Hematopoietic multipotent progenitor cell treated with erythropoietin and hydrocortisone succinate and interleukin-3 and kit ligand, for 17 days (in vitro differentiated cells): ENCODE measurements around the gene KIFAP3.
"Not testable (repeated sequence)": the region's sequence is repeated elsewhere in the genome, so short reads cannot be mapped to it uniquely, and the experiment has no call there.

Experiments used
- DNase-seq: peaks from one replicate; pipeline ENCODE4 v3.0.0-alpha.2; 2015; ENCODE audit warnings: low spot score

The KIFAP3 gene

DNA sequence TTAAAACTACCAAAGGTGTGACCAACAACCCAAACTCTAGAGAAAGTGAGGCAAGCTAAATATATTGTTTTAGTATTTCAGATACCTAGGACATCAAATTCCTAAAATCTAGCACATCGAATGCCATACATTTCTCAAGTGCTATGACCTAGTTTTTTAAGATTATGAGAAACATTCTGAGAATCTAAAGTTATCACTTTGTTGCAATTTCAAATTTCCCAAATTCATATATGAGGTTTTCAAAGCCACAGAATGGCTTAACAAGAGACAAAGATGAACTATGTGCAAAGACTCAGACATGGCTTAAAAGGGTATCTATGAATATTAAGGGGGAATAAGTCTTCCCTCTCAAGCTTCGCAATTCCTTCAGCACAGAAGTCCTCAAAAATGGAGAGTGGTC lies 187.6 kb downstream of the KIFAP3 start:
- no peak for DNase-seq

DNA sequence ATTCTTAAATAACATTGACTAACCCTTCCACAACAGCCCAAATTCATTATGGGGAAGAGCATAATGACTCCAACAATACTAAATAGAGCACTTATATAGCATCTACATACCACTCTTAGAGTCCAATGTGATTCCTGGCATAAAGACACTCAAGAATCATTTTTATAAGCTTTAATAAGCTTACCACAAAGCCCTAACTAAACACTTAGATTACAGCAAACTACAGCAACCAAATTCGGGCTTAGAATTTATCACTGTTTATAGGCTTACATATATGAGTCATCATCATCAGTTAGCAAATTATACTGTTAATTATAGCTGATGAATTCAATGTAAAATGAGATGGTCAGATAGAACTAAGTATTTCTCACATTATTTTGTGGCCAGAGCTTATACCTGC lies 188.1 kb downstream of the KIFAP3 start:
- DNase-seq: no peak

DNA sequence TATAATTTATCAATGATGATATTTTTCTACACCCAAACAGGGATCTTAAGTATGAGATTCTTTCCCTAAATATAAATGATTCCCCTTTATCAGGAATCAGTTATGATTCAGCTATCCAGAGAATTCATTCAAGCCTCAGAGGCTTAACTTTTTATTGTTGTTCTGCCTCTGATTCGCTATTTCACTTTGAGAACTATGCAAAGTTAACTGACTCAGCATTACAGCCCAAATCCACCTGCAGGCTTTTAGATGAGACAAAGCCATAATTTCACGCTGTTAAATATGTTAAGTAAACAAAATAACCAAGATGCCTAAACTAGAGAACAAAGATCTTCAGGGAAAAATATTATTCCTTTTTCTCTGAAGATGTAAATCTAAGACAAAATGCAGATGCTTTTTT lies 189.3 kb downstream of the KIFAP3 start:
- DNase-seq: no peak

DNA sequence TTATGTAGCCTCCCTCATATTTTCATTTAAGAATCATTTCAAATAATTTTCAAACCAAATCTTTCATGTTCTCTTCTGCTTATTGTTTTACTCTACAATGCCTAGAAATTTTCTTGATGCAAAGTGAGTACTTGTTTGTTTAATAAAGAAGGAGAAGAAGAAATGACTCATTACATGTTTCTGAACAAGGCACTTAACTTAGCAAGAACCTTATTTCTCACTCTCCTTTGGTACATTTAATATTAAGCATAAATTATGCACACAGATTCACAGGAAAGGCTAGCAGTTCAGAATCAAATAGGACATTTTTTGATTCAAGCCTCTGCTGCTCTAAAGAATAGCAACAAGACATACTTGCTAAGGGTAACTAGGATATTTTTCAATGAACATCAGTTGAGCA lies 189.9 kb downstream of the KIFAP3 start:
- DNase-seq: no peak

DNA sequence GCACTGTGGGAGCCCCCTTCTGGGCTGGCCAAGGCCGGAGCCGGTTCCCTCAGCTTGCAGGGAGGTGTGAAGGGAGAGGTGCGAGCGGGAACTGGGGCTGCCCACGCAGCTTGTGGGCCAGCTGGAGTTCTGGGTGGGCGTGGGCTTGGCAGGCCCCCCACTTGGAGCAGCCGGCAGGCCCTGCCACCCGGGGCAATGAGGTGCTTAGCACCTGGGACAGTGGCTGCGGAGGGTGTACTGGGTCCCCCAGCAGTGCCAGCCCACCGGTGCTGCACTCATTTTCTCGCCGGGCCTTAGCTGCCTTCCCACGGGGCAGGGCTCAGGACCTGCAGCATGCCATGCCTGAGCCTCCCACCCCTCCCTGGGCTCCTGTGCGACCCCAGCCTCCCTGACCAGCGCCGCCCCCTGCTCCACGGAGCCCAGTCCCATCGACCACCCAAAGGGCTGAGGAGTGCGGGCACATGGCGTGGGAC lies 192.4 kb downstream of the KIFAP3 start:
- no peak for DNase-seq

DNA sequence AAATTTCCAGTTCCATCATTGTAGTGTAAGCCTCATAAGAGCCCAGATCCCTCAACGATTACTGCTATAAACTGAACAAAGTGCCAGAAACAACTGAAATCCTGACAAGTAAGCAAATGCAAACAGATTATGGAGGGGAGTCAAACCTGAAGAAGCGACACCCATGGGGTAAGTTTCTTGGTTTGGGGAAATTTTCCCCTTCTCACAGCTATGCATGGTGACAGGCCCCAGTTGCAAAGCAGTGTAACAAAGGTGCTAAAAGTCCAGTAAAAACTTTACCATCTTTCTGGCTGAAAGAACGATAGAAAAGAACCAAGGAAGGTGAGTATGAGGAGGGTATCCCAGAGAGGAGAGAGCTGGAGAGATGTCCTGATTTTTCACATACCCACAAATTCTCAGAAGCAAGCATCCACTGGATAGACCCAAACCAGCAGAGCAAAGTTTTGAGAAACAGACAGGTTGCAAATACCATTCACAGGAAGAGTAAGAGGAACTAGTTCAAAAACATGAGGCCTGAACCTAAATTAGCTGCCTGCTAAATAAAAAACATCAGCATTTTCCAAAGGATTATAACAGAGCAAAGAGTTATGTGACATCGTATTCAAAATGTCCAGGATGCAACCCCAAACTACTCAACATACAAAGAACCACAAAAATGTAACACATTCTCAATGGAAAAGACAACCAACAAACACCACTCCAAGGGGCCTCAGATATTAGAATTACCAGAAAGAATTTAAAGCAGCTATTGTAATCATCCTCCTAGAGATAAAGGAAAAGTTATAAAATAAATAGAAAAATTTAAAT lies 195.3 kb downstream of the KIFAP3 start:
- DNase-seq: no peak

DNA sequence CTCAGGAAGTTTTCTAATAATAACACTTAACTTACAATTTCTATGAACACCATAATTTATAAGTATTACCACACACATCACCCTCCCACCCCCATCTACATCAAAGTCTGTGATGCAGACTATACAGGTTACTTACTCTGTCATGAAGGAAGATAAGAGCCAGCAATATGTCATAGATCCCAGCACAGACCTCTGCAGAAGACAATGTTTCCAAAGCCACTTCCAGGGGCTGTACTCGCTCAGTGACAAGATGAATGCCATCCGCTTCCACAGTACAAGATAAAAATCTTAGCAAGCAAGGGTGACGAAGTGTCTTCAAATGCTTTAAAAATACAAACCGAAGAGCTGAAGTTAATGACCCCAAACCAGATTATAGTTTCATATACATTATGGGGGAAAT lies 196.0 kb downstream of the KIFAP3 start:
- DNase-seq: no peak

DNA sequence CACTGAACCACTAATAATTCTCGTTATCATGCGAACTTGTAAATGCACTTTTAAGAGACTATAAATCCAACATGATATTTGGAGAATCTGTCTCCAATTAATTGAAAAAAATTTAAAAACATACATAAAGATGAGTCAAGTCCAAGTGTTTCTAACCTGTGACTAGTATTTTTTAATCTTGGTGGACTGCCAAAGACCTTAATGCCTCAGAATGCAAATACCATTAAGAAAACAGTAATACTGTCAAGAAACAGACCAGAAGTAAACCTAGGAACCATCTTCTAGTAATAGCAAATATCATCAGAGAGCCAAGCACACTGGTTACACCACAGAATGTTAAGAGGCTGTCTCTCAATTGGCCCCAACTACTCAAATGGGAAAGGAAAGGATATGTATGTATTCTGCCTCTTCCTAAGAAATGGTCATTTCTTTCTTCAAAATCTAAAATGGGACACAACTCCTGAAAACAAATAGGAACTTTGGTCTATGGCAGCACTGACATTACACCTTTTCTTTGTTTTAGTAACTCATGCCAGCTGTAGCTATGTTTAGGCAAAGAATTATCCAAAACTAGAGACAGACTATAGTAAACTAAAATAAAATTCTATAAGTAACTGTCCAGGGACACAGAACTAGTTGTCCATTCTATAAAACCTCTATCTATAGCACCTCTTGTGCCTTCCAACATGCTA lies 196.5 kb downstream of the KIFAP3 start:
- no peak for DNase-seq

DNA sequence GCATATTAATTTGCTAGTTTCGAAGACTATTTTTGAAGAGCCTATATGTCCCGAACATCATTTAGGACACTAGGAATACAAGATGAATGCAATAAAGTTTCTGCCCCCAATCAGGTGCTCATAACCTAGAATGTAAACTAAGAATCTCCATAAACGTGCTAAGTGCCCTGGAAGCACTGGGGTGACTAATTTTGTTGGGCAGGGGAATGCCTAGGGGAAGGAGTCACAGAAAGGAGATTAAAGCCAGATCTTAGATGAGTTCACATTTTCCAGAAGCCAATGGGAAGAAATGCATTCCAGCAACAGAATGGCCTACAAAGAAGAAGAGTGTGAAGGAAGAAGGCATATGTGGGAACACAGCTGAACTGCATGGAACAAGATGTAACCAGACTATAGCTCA lies 200.3 kb downstream of the KIFAP3 start:
- no peak for DNase-seq

DNA sequence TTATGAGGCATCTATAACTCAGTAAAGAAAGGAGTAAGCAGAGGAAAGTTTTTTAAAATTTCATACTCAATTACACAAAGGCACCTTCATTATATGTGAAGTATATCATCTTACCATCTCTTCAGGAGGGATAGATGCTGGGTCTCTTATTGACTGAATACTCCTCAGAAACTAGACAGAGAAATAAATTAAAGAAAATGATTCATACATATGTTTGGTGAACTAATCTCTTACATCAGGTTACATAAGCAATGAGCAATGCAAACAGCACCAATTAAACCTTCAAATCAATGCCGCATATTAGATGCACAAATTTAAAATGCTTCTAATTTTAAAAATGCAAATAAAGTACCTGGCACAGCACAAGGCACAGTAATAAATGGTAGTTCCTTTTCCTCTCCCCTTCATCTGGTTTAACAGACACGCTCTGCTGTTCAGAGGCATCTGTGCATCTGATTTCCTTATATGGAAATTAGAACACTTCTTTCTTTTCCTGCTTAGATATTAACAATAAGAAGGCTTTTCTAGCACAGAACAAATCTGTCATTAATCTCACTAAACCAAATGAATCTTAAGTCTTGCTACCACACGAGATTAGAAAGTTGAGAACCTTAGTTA lies 200.8 kb downstream of the KIFAP3 start:
- DNase-seq: no peak

DNA sequence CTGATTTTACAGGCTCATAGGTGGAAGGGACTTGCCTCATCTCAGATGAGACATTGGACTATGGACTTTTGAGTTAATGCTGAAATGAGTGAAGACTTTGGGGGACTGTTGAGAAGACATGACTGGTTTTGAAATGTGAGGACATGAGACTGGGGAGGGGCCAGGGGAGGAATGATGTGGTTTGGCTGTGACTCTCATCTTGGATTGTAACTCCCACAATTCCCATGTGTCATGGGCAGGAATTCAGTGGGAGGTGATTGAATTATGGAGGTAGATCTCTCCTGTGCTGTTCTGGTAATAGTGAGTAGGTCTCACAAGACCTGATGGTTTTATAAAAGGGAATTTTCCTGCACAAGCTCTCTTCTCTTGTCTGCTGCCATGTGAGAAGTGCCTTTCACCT lies 201.6 kb downstream of the KIFAP3 start:
- no peak for DNase-seq

DNA sequence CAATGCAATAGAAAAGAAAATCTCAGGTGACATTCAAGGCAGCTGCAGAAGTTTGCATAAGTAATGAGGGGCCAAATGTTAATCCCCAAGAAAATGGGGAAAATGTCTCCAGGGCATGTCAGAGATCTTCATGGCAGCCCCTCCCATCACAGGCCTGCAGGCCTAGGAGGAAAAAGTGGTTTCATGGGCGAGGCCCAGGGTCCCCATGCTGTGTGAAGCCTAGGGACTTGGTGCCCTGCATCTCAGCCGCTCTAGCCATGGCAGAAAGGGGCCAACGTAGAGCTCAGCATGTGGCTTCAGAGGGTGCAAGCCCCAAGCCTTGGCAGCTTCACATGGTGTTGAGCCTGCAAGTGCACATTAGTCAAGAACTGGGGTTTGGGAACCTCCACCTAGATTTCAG lies 202.5 kb downstream of the KIFAP3 start:
- not testable (repeated sequence) for DNase-seq
